ENCODE measurements around the gene LAMB4.

The LAMB4 gene

GRCh38 chr7:108152198-108152597 lies 22.0 kb upstream of the LAMB4 start:
- H3K4me1 ChIP-seq (ENCODE audit: control insufficient read depth, insufficient read depth, low read length), result no peaks in the 10 kb centered on the region
- H3K4me3 ChIP-seq (ENCODE audit: low read depth, low read length), result no peak overlapping the region
- no peaks in the 10 kb centered on the region for H3K27me3 ChIP-seq (ENCODE audit: control insufficient read depth, insufficient read depth, low read length)
- no peaks in the 10 kb centered on the region for H3K36me3 ChIP-seq (ENCODE audit: control insufficient read depth, insufficient read depth, low read length)
- no peaks in the 10 kb centered on the region for H3K9me3 ChIP-seq (ENCODE audit: control insufficient read depth, insufficient read depth, low read length)
- H3K9ac ChIP-seq (ENCODE audit: low read depth, low read length), result no peak overlapping the region

GRCh38 chr7:108149908-108150307 lies 19.7 kb upstream of the LAMB4 start:
- H3K36me3 ChIP-seq (ENCODE audit: control insufficient read depth, insufficient read depth, low read length), result no peaks in the 10 kb centered on the region
- no peak overlapping the region for H3K9ac ChIP-seq (ENCODE audit: low read depth, low read length)
- no peaks in the 10 kb centered on the region for H3K27me3 ChIP-seq (ENCODE audit: control insufficient read depth, insufficient read depth, low read length)

GRCh38 chr7:108149119-108149518 lies 19.0 kb upstream of the LAMB4 start:
- H3K36me3 ChIP-seq (ENCODE audit: control insufficient read depth, insufficient read depth, low read length), result no peaks in the 10 kb centered on the region
- no peak overlapping the region for H3K4me3 ChIP-seq (ENCODE audit: low read depth, low read length)
- no peaks in the 10 kb centered on the region for H3K4me1 ChIP-seq (ENCODE audit: control insufficient read depth, insufficient read depth, low read length)
- no peaks in the 10 kb centered on the region for H3K27me3 ChIP-seq (ENCODE audit: control insufficient read depth, insufficient read depth, low read length)
- H3K9me3 ChIP-seq (ENCODE audit: control insufficient read depth, insufficient read depth, low read length), result no peaks in the 10 kb centered on the region
- H3K9ac ChIP-seq (ENCODE audit: low read depth, low read length), result no peak overlapping the region

More at GRCh38 chr7:108149908-108150307, 19.7 kb upstream of the LAMB4 start:
- no peak overlapping the region for H3K4me3 ChIP-seq (ENCODE audit: low read depth, low read length)
- no peaks in the 10 kb centered on the region for H3K9me3 ChIP-seq (ENCODE audit: control insufficient read depth, insufficient read depth, low read length)
- H3K4me1 ChIP-seq (ENCODE audit: control insufficient read depth, insufficient read depth, low read length), result no peaks in the 10 kb centered on the region

- H3K4me3 ChIP-seq (ENCODE audit: low read depth, low read length), result no peak overlapping the region
- H3K9me3 ChIP-seq (ENCODE audit: control insufficient read depth, insufficient read depth, low read length), result no peaks in the 10 kb centered on the region
- H3K27me3 ChIP-seq (ENCODE audit: control insufficient read depth, insufficient read depth, low read length), result no peaks in the 10 kb centered on the region
- no peaks in the 10 kb centered on the region for H3K4me1 ChIP-seq (ENCODE audit: control insufficient read depth, insufficient read depth, low read length)
- H3K36me3 ChIP-seq (ENCODE audit: control insufficient read depth, insufficient read depth, low read length), result no peaks in the 10 kb centered on the region
- H3K9ac ChIP-seq (ENCODE audit: low read depth, low read length), result no peak overlapping the region
Observed at GRCh38 chr7:108147031-108147563, 16.9 kb upstream of the LAMB4 start.

GRCh38 chr7:108146070-108146842 lies 16.1 kb upstream of the LAMB4 start:
- no peaks in the 10 kb centered on the region for H3K36me3 ChIP-seq (ENCODE audit: control insufficient read depth, insufficient read depth, low read length)

GRCh38 chr7:108145401-108145800 lies 15.2 kb upstream of the LAMB4 start:
- Histone ChIP-seq H3K36me3 (ENCODE audit: control insufficient read depth, insufficient read depth, low read length) (no peaks in the 10 kb centered on the region), H3K9ac (ENCODE audit: low read depth, low read length) (no peak overlapping the region), H3K4me1 (ENCODE audit: control insufficient read depth, insufficient read depth, low read length) (no peaks in the 10 kb centered on the region), H3K9me3 (ENCODE audit: control insufficient read depth, insufficient read depth, low read length) (no peaks in the 10 kb centered on the region), H3K4me3 (ENCODE audit: low read depth, low read length) (peak overlapping the region; percentile 85), H3K27me3 (ENCODE audit: control insufficient read depth, insufficient read depth, low read length) (no peaks in the 10 kb centered on the region)

More at GRCh38 chr7:108146070-108146842, 16.1 kb upstream of the LAMB4 start:
- no peaks in the 10 kb centered on the region for H3K9me3 ChIP-seq (ENCODE audit: control insufficient read depth, insufficient read depth, low read length)
- no peaks in the 10 kb centered on the region for H3K27me3 ChIP-seq (ENCODE audit: control insufficient read depth, insufficient read depth, low read length)
- H3K4me1 ChIP-seq (ENCODE audit: control insufficient read depth, insufficient read depth, low read length), result no peaks in the 10 kb centered on the region
- peak overlapping the region; percentile 70 for H3K9ac ChIP-seq (ENCODE audit: low read depth, low read length)
- H3K4me3 ChIP-seq (ENCODE audit: low read depth, low read length), result peak overlapping the region; percentile 85

DNA sequence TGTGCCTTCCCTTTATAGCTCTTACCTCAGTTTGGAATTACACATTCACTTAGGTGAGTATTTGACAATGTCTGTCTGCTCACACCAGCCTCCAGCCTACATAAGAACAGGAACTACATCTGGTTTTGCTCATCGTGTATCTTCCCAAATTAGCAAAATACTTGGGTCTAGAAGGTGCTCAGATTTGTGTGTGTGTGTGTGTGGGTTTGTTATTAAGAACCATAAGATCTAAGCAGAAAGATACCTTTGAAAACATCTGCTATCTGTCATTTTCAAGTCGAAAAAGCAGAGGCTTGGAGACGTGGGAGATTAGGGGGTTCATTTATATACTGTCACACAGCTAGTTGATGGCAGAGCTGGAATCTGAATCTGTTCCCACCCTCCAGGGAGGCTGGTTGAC lies 14.8 kb upstream of the LAMB4 start:
- no peaks in the 10 kb centered on the region for H3K36me3 ChIP-seq (ENCODE audit: control insufficient read depth, insufficient read depth, low read length)
- H3K9me3 ChIP-seq (ENCODE audit: control insufficient read depth, insufficient read depth, low read length), result no peaks in the 10 kb centered on the region
- no peaks in the 10 kb centered on the region for H3K4me1 ChIP-seq (ENCODE audit: control insufficient read depth, insufficient read depth, low read length)
- no peak overlapping the region for H3K4me3 ChIP-seq (ENCODE audit: low read depth, low read length)
- no peak overlapping the region for H3K9ac ChIP-seq (ENCODE audit: low read depth, low read length)
- H3K27me3 ChIP-seq (ENCODE audit: control insufficient read depth, insufficient read depth, low read length), result no peaks in the 10 kb centered on the region

DNA sequence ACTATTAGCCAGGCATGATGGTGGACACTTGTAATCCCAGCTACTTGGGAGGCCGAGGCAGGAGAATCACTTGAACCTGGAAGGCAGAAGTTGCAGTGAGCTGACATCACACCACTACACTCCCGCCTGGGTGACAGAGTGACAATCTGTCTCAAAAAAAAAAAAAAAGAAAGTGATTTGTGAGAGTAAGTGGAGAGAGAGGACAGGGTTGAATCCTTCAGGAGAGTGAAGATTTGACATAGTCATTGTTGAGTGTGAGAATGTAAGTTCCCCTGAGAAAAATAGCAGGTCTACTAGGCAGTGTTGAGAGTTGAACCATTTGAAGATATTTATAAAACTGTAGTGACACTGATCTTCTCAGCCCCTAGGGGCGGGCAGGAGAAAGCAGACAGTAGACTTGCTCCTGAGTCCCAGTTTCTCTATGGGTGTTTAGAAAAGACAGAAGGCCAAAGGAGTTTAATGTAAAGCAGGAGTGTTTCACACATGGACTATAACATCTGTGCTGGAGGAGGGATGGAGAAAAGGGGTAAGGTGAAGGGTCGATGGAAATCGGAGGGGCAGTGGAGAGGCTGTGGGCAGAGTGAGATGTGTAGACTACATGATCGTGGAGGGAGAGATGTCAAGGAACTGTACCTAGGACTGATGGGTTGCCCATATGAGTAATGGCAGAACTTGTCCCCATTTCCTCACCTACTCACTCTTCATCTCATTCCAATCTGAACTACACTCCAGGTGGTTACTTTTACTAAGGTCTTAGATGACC lies 13.7 kb upstream of the LAMB4 start:
- Histone ChIP-seq H3K27me3 (ENCODE audit: control insufficient read depth, insufficient read depth, low read length) (no peaks in the 10 kb centered on the region), H3K9me3 (ENCODE audit: control insufficient read depth, insufficient read depth, low read length) (no peaks in the 10 kb centered on the region), H3K9ac (ENCODE audit: low read depth, low read length) (no peak overlapping the region), H3K4me3 (ENCODE audit: low read depth, low read length) (no peak overlapping the region), H3K36me3 (ENCODE audit: control insufficient read depth, insufficient read depth, low read length) (no peaks in the 10 kb centered on the region), H3K4me1 (ENCODE audit: control insufficient read depth, insufficient read depth, low read length) (no peaks in the 10 kb centered on the region)

GRCh38 chr7:108142675-108143259 lies 12.6 kb upstream of the LAMB4 start:
- H3K36me3 ChIP-seq (ENCODE audit: control insufficient read depth, insufficient read depth, low read length), result no peaks in the 10 kb centered on the region
- H3K4me3 ChIP-seq (ENCODE audit: low read depth, low read length), result no peak overlapping the region
- H3K9ac ChIP-seq (ENCODE audit: low read depth, low read length), result no peak overlapping the region
- H3K4me1 ChIP-seq (ENCODE audit: control insufficient read depth, insufficient read depth, low read length), result no peaks in the 10 kb centered on the region
- H3K27me3 ChIP-seq (ENCODE audit: control insufficient read depth, insufficient read depth, low read length), result no peaks in the 10 kb centered on the region
- no peaks in the 10 kb centered on the region for H3K9me3 ChIP-seq (ENCODE audit: control insufficient read depth, insufficient read depth, low read length)

GRCh38 chr7:108142180-108142579 lies 12.0 kb upstream of the LAMB4 start:
- no peaks in the 10 kb centered on the region for H3K27me3 ChIP-seq (ENCODE audit: control insufficient read depth, insufficient read depth, low read length)
- no peak overlapping the region for H3K9ac ChIP-seq (ENCODE audit: low read depth, low read length)
- H3K9me3 ChIP-seq (ENCODE audit: control insufficient read depth, insufficient read depth, low read length), result no peaks in the 10 kb centered on the region
- H3K4me1 ChIP-seq (ENCODE audit: control insufficient read depth, insufficient read depth, low read length), result no peaks in the 10 kb centered on the region
- no peak overlapping the region for H3K4me3 ChIP-seq (ENCODE audit: low read depth, low read length)
- no peaks in the 10 kb centered on the region for H3K36me3 ChIP-seq (ENCODE audit: control insufficient read depth, insufficient read depth, low read length)

GRCh38 chr7:108140671-108141070 lies 10.5 kb upstream of the LAMB4 start:
- H3K9ac ChIP-seq (ENCODE audit: low read depth, low read length), result no peak overlapping the region
- no peaks in the 10 kb centered on the region for H3K9me3 ChIP-seq (ENCODE audit: control insufficient read depth, insufficient read depth, low read length)
- H3K4me1 ChIP-seq (ENCODE audit: control insufficient read depth, insufficient read depth, low read length), result no peaks in the 10 kb centered on the region
- H3K4me3 ChIP-seq (ENCODE audit: low read depth, low read length), result no peak overlapping the region
- H3K27me3 ChIP-seq (ENCODE audit: control insufficient read depth, insufficient read depth, low read length), result no peaks in the 10 kb centered on the region
- no peaks in the 10 kb centered on the region for H3K36me3 ChIP-seq (ENCODE audit: control insufficient read depth, insufficient read depth, low read length)
